H9 (cell line): ENCODE results near the gene DIAPH3. TPM values are rescaled to one million over a fixed set of nuclear protein-coding genes. Genes with fewer than 3 reads are reported as not detected.

Experiments
- DNase-seq: peaks from one replicate; pipeline ENCODE4 v3.0.0-alpha.2; 2017
- H2AFZ ChIP-seq: one replicate; pipeline ENCODE4 v1.6.1; 2013; ENCODE audit warnings: mild to moderate bottlenecking, low read length, control low read depth, moderate library complexity
- H2AK5ac ChIP-seq: 2 replicates; pipeline ENCODE4 v1.6.1; 2013; ENCODE audit warnings: low read length, control low read depth, mixed read lengths; ENCODE audit not compliant: insufficient read length
- H2BK120ac ChIP-seq: one replicate; pipeline ENCODE4 v1.6.1; 2013; ENCODE audit warnings: low read depth, mild to moderate bottlenecking, low read length, control low read depth, inconsistent platforms; ENCODE audit not compliant: poor library complexity, severe bottlenecking
- H2BK12ac ChIP-seq: 2 replicates; pipeline ENCODE4 v1.6.1; 2013; ENCODE audit warnings: low read length, control low read depth, mixed read lengths, low read depth; ENCODE audit not compliant: insufficient read length
- H2BK15ac ChIP-seq: 2 replicates; pipeline ENCODE4 v1.6.1; 2013; ENCODE audit warnings: low read depth, low read length, control low read depth
- H2BK20ac ChIP-seq: one replicate; pipeline ENCODE4 v1.6.1; 2013; ENCODE audit warnings: low read depth, mild to moderate bottlenecking, low read length, control low read depth, inconsistent platforms; ENCODE audit not compliant: poor library complexity, severe bottlenecking
- H2BK5ac ChIP-seq: 2 replicates; pipeline ENCODE4 v1.6.1; 2013; ENCODE audit warnings: low read length, control low read depth, mixed read lengths; ENCODE audit not compliant: insufficient read length
- H3K14ac ChIP-seq: 2 replicates; pipeline ENCODE4 v1.6.1; 2013; ENCODE audit warnings: low read length, control low read depth; ENCODE audit not compliant: insufficient read depth
- H3K18ac ChIP-seq: 2 replicates; pipeline ENCODE4 v1.6.1; 2013; ENCODE audit warnings: low read depth, mild to moderate bottlenecking, mixed read lengths, low read length, control low read depth; ENCODE audit not compliant: insufficient read length
- H3K23ac ChIP-seq: 2 replicates; pipeline ENCODE4 v1.6.1; 2013; ENCODE audit warnings: low read length, control low read depth, mixed read lengths, low read depth; ENCODE audit not compliant: insufficient read length
- H3K23me2 ChIP-seq: 2 replicates; pipeline ENCODE4 v1.6.1; 2013; ENCODE audit warnings: low read depth, mild to moderate bottlenecking, mixed read lengths, low read length, control low read depth; ENCODE audit not compliant: insufficient read length, poor library complexity, severe bottlenecking
- H3K27ac ChIP-seq: 2 replicates; pipeline ENCODE4 v1.5.1; 2013; ENCODE audit warnings: low read length, control low read depth, mixed read lengths, low read depth; ENCODE audit not compliant: insufficient read length
- H3K27me3 ChIP-seq: 2 replicates; pipeline ENCODE4 v1.6.1; 2013; ENCODE audit warnings: low read length, control low read depth, inconsistent platforms; ENCODE audit not compliant: insufficient read depth
- H3K4ac ChIP-seq: 2 replicates; pipeline ENCODE4 v1.6.1; 2013; ENCODE audit warnings: low read depth, mild to moderate bottlenecking, control low read depth, inconsistent platforms, low read length, moderate library complexity
- H3K4me1 ChIP-seq: 2 replicates; pipeline ENCODE4 v1.6.1; 2013; ENCODE audit warnings: low read length, control low read depth, inconsistent platforms; ENCODE audit not compliant: insufficient read depth
- H3K4me2 ChIP-seq: 2 replicates; pipeline ENCODE4 v1.6.1; 2013; ENCODE audit warnings: low read length, control low read depth, mixed read lengths; ENCODE audit not compliant: insufficient read length, insufficient read depth
- H3K56ac ChIP-seq: 2 replicates; pipeline ENCODE4 v1.6.1; 2013; ENCODE audit warnings: low read depth, mild to moderate bottlenecking, mixed read lengths, low read length, control low read depth; ENCODE audit not compliant: insufficient read length
- H3K79me1 ChIP-seq: 2 replicates; pipeline ENCODE4 v1.6.1; 2013; ENCODE audit warnings: low read depth, mild to moderate bottlenecking, moderate library complexity, low read length, control low read depth, inconsistent platforms; ENCODE audit not compliant: insufficient read depth, poor library complexity, severe bottlenecking
- H3K79me2 ChIP-seq: 2 replicates; pipeline ENCODE4 v1.6.1; 2013; ENCODE audit warnings: low read length, control low read depth, inconsistent platforms; ENCODE audit not compliant: insufficient read depth
- H3K9ac ChIP-seq: 2 replicates; pipeline ENCODE4 v1.6.1; 2013; ENCODE audit warnings: low read length, control low read depth, mixed read lengths; ENCODE audit not compliant: insufficient read length; ENCODE audit errors: extremely low read depth
- H3K9me3 ChIP-seq: one replicate; pipeline ENCODE4 v1.6.1; 2013; ENCODE audit warnings: low read depth, low read length, inconsistent platforms; ENCODE audit not compliant: control insufficient read depth
- H3T11ph ChIP-seq: one replicate; pipeline ENCODE4 v1.6.1; 2013; ENCODE audit warnings: mild to moderate bottlenecking, low read length, control low read depth, inconsistent platforms
- H4K20me1 ChIP-seq: one replicate; pipeline ENCODE4 v1.6.1; 2013; ENCODE audit not compliant: control insufficient read depth, insufficient read length, insufficient read depth
- H4K5ac ChIP-seq: 2 replicates; pipeline ENCODE4 v1.6.1; 2013; ENCODE audit warnings: low read depth, mild to moderate bottlenecking, mixed read lengths, low read length, control low read depth; ENCODE audit not compliant: insufficient read length
- H4K8ac ChIP-seq: replicated peaks from 2 replicates; pipeline ENCODE4 v1.6.1; 2013; ENCODE audit warnings: low read length, control low read depth, mixed read lengths, low read depth; ENCODE audit not compliant: insufficient read length
- H4K91ac ChIP-seq: 2 replicates; pipeline ENCODE4 v1.6.1; 2013; ENCODE audit warnings: low read depth, mild to moderate bottlenecking, moderate library complexity, mixed read lengths, low read length, control low read depth; ENCODE audit not compliant: insufficient read length
- H3K27ac Mint-ChIP-seq, 3 experiments: 2 replicates in 2 of 3; 3 replicates in 1 of 3; pipeline ENCODE4 v1.8.0; 2020 to 2021; ENCODE audit warnings: mixed read lengths in 3 of 3, mild to moderate bottlenecking in 1 of 3, moderate library complexity in 1 of 3
- H3K27me3 Mint-ChIP-seq: 2 replicates; pipeline ENCODE4 v1.8.0; 2021; ENCODE audit warnings: low read depth, mild to moderate bottlenecking, moderate library complexity, mixed read lengths
- H3K36me3 Mint-ChIP-seq, 3 experiments: 2 replicates in 2 of 3; 3 replicates in 1 of 3; pipeline ENCODE4 v1.8.0; 2020 to 2021; ENCODE audit warnings: low read depth in 3 of 3, mixed read lengths in 3 of 3; ENCODE audit not compliant: insufficient read depth in 1 of 3
- H3K4me1 Mint-ChIP-seq, 2 experiments: 2 replicates each; pipeline ENCODE4 v1.8.0; 2020; ENCODE audit warnings: mixed read lengths in 2 of 2
- H3K4me3 Mint-ChIP-seq, 2 experiments: 2 replicates in 1 of 2; 3 replicates in 1 of 2; pipeline ENCODE4 v1.8.0; 2020 to 2021; ENCODE audit warnings: mild to moderate bottlenecking in 2 of 2, mixed read lengths in 2 of 2, moderate library complexity in 1 of 2
- H3K9me3 Mint-ChIP-seq, 2 experiments: 2 replicates in 1 of 2; 3 replicates in 1 of 2; pipeline ENCODE4 v1.8.0; 2020; ENCODE audit warnings: mild to moderate bottlenecking in 2 of 2, mixed read lengths in 2 of 2, moderate library complexity in 1 of 2
- CTCF ChIP-seq: fragments of 200-600 bp; sonication (generic); conservative IDR thresholded peaks from 3 replicates; pipeline ENCODE4 v1.8.0; 2021; ENCODE audit warnings: antibody characterized with exemption, mild to moderate bottlenecking
- WGBS: extraction: QIAGEN DNeasy Blood & Tissue Kit; methylation state at CpG from one replicate; pipeline ENCODE4 v1.1.7; 2013; ENCODE audit warnings: missing lambda C conversion rate, low lambda C conversion rate, mixed read lengths; ENCODE audit not compliant: insufficient read length; ENCODE audit errors: extremely low coverage; 5-methylcytosine and 5-hydroxymethylcytosine counted together
- total RNA-seq: library from RNA; stranded (reverse); gene quantifications from 2 replicates; pipeline ENCODE4 v1.2.1, GENCODE V29; 2021

DIAPH3 gene
- total RNA-seq, 1 experiment from 2014 or later: 23.1 TPM

- Histone ChIP-seq H4K20me1 (no peaks in the 10 kb centered on the region), H3K79me1 (peaks cover 3% of the 10 kb centered on the region), H4K8ac (no peak overlapping the region), H3T11ph (no peak overlapping the region), H3K56ac (no peak overlapping the region), H4K5ac (no peak overlapping the region), H3K79me2 (no peaks in the 10 kb centered on the region), H2AFZ (no peak overlapping the region), H2BK20ac (no peak overlapping the region), H3K4ac (no peak overlapping the region), H3K23me2 (no peaks in the 10 kb centered on the region), H2AK5ac (no peak overlapping the region), H2BK12ac (no peak overlapping the region), H3K4me1 (no peaks in the 10 kb centered on the region), H2BK5ac (no peak overlapping the region), H3K27me3 (no peaks in the 10 kb centered on the region), H3K9me3 (no peaks in the 10 kb centered on the region), H4K91ac (no peak overlapping the region), H2BK15ac (no peak overlapping the region), H3K9ac (no peak overlapping the region), H3K18ac (no peak overlapping the region), H2BK120ac (no peak overlapping the region), H3K27ac (no peak overlapping the region), H3K4me2 (no peak overlapping the region), H3K14ac (no peak overlapping the region), H3K23ac (no peak overlapping the region)
- Mint-ChIP-seq H3K36me3 (peaks cover 24 to 48% (median 33%) of the 10 kb centered on the region in 3 experiments), H3K4me3 (no peak overlapping the region), H3K27ac (no peak overlapping the region), H3K9me3 (peaks cover 8 to 16% of the 10 kb centered on the region in 2 experiments), H3K4me1 (no peaks in the 10 kb centered on the region), H3K27me3 (no peaks in the 10 kb centered on the region)
- no peak for DNase-seq
- no CpG with 5 or more reads among the region's 3 CpGs for WGBS
- TF ChIP-seq CTCF: no peak
Observed at GRCh38 chr13:60111691-60112090, 52.0 kb downstream of the DIAPH3 start.
